ENCODE data around the gene KCNH2.

DNA sequence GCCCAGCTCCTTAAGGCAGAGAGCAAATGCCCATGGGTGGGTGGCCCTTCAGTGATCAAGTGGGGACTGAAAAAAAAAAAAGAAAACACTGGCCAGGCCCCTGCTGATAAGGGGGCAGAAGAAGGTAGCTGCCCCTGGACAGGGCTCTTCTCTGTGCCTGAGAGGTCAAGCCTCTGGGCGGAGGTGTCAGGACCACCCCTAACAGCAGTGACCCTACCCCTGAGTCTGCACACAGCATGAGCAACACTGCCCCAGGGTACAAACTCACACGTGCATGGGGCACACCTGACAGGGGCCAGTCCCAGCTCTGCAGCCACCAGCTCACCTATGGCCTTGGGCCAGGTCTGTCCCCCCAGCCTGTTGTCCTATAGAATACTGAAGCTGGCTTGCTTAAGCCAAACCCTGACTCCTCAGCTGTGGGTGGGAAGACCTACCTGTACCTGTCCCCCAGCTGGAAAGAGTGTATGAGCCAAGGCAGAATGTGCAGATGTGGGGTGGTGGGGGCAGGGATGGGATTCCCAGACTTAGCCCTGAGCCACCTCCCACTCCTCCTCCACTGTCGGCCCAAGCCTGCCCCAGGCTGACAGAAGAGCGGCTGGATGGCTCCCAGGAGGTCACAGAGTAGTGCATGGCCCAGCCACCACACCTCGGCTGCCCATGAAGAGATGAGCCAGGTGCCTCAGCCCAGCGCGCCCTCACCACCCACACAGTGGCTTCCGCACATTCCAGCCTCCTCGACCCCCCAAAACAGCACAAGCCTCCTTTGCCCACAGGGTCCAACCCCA lies 23.7 kb downstream of the KCNH2 start:
- TF ChIP-seq CTCF (IDR thresholded peaks at IDR 0.05) (no peak), POLR2AphosphoS5 (IDR thresholded peaks at IDR 0.05) (no peak), POLR2A (IDR thresholded peaks at IDR 0.05) (no peak), EP300 (IDR thresholded peaks at IDR 0.05) (no peak)
